Rectal smooth muscle tissue (tissue), 1 donor: ENCODE results near the gene HPS3.

Experiments used
- H3K27ac ChIP-seq: one replicate; pipeline ENCODE4 v1.7.0; 2013; ENCODE audit warnings: low read depth, low read length, inconsistent platforms
- H3K27me3 ChIP-seq: one replicate; pipeline ENCODE4 v1.7.0; 2013; ENCODE audit warnings: low read length; ENCODE audit not compliant: control insufficient read depth, insufficient read depth
- H3K36me3 ChIP-seq: one replicate; pipeline ENCODE4 v1.7.0; 2013; ENCODE audit warnings: low read length; ENCODE audit not compliant: control insufficient read depth, insufficient read depth
- H3K4me1 ChIP-seq: one replicate; pipeline ENCODE4 v1.7.0; 2013; ENCODE audit warnings: low read length; ENCODE audit not compliant: control insufficient read depth, insufficient read depth
- H3K4me3 ChIP-seq: one replicate; pipeline ENCODE4 v1.7.0; 2013; ENCODE audit warnings: low read length
- H3K9ac ChIP-seq: one replicate; pipeline ENCODE4 v1.7.0; 2013; ENCODE audit warnings: low read length

Gene HPS3

GRCh38 chr3:149134575-149134974, 5.1 kb downstream of the HPS3 start:
- H3K4me3 ChIP-seq = no peak overlapping the region
- no peaks in the 10 kb centered on the region for H3K36me3 ChIP-seq
- H3K27me3 ChIP-seq = no peaks in the 10 kb centered on the region
- no peak overlapping the region for H3K9ac ChIP-seq
- H3K4me1 ChIP-seq = peaks cover 2% of the 10 kb centered on the region
- no peak overlapping the region for H3K27ac ChIP-seq

GRCh38 chr3:149142682-149143081, 13.2 kb downstream of the HPS3 start:
- Histone ChIP-seq H3K9ac (no peak overlapping the region), H3K4me3 (no peak overlapping the region), H3K36me3 (peaks cover 2% of the 10 kb centered on the region), H3K27me3 (no peaks in the 10 kb centered on the region), H3K27ac (no peak overlapping the region), H3K4me1 (no peaks in the 10 kb centered on the region)

GRCh38 chr3:149145356-149145755, 15.9 kb downstream of the HPS3 start:
- no peak overlapping the region for H3K27ac ChIP-seq
- peaks cover 9% of the 10 kb centered on the region for H3K36me3 ChIP-seq

GRCh38 chr3:149145974-149146373, 16.5 kb downstream of the HPS3 start:
- H3K36me3 ChIP-seq = peaks cover 12% of the 10 kb centered on the region
- no peak overlapping the region for H3K4me3 ChIP-seq
- H3K4me1 ChIP-seq = no peaks in the 10 kb centered on the region
- H3K27me3 ChIP-seq = no peaks in the 10 kb centered on the region
- H3K27ac ChIP-seq = no peak overlapping the region
- no peak overlapping the region for H3K9ac ChIP-seq

More at GRCh38 chr3:149145356-149145755, 15.9 kb downstream of the HPS3 start:
- no peak overlapping the region for H3K9ac ChIP-seq
- H3K27me3 ChIP-seq = no peaks in the 10 kb centered on the region
- no peaks in the 10 kb centered on the region for H3K4me1 ChIP-seq
- H3K4me3 ChIP-seq = no peak overlapping the region

- H3K4me3 ChIP-seq = no peak overlapping the region
- H3K9ac ChIP-seq = no peak overlapping the region
- no peak overlapping the region for H3K27ac ChIP-seq
- H3K4me1 ChIP-seq = no peaks in the 10 kb centered on the region
- H3K27me3 ChIP-seq = no peaks in the 10 kb centered on the region
- H3K36me3 ChIP-seq = peaks cover 10% of the 10 kb centered on the region
These were observed 21.0 kb downstream of the HPS3 start for GRCh38 chr3:149150436-149150835.

- Histone ChIP-seq H3K27ac (no peak overlapping the region), H3K27me3 (no peaks in the 10 kb centered on the region), H3K9ac (no peak overlapping the region), H3K4me1 (no peaks in the 10 kb centered on the region), H3K4me3 (no peak overlapping the region), H3K36me3 (peaks cover 10% of the 10 kb centered on the region)
These were observed 22.4 kb downstream of the HPS3 start for GRCh38 chr3:149151843-149152242.

GRCh38 chr3:149152420-149152819, 23.0 kb downstream of the HPS3 start:
- no peaks in the 10 kb centered on the region for H3K4me1 ChIP-seq
- H3K27ac ChIP-seq = no peak overlapping the region
- peaks cover 13% of the 10 kb centered on the region for H3K36me3 ChIP-seq
- H3K27me3 ChIP-seq = no peaks in the 10 kb centered on the region
- no peak overlapping the region for H3K4me3 ChIP-seq
- no peak overlapping the region for H3K9ac ChIP-seq

GRCh38 chr3:149153402-149153801, 24.0 kb downstream of the HPS3 start:
- no peak overlapping the region for H3K4me3 ChIP-seq
- no peak overlapping the region for H3K27ac ChIP-seq
- H3K36me3 ChIP-seq = peaks cover 14% of the 10 kb centered on the region
- no peaks in the 10 kb centered on the region for H3K27me3 ChIP-seq
- no peaks in the 10 kb centered on the region for H3K4me1 ChIP-seq
- no peak overlapping the region for H3K9ac ChIP-seq

GRCh38 chr3:149160754-149161300, 31.4 kb downstream of the HPS3 start:
- Histone ChIP-seq H3K27ac (no peak overlapping the region), H3K4me1 (no peaks in the 10 kb centered on the region), H3K27me3 (no peaks in the 10 kb centered on the region), H3K4me3 (no peak overlapping the region), H3K36me3 (peaks cover 10% of the 10 kb centered on the region), H3K9ac (no peak overlapping the region)

- H3K4me3 ChIP-seq = no peak overlapping the region
- H3K36me3 ChIP-seq = peaks cover 12% of the 10 kb centered on the region
- H3K27me3 ChIP-seq = no peaks in the 10 kb centered on the region
- H3K27ac ChIP-seq = no peak overlapping the region
- H3K4me1 ChIP-seq = no peaks in the 10 kb centered on the region
- no peak overlapping the region for H3K9ac ChIP-seq
These were observed 32.6 kb downstream of the HPS3 start for GRCh38 chr3:149162007-149162406.

GRCh38 chr3:149163066-149163465, 33.6 kb downstream of the HPS3 start:
- H3K4me3 ChIP-seq = no peak overlapping the region
- no peak overlapping the region for H3K9ac ChIP-seq
- H3K27me3 ChIP-seq = no peaks in the 10 kb centered on the region
- H3K4me1 ChIP-seq = no peaks in the 10 kb centered on the region
- H3K36me3 ChIP-seq = peaks cover 8% of the 10 kb centered on the region
- no peak overlapping the region for H3K27ac ChIP-seq

- no peaks in the 10 kb centered on the region for H3K27me3 ChIP-seq
- no peaks in the 10 kb centered on the region for H3K4me1 ChIP-seq
- peaks cover 8% of the 10 kb centered on the region for H3K36me3 ChIP-seq
- H3K9ac ChIP-seq = no peak overlapping the region
- no peak overlapping the region for H3K4me3 ChIP-seq
- H3K27ac ChIP-seq = no peak overlapping the region
These were observed 38.5 kb downstream of the HPS3 start for GRCh38 chr3:149167898-149168297.

GRCh38 chr3:149170672-149171071, 41.2 kb downstream of the HPS3 start:
- H3K27me3 ChIP-seq = no peaks in the 10 kb centered on the region
- no peak overlapping the region for H3K9ac ChIP-seq
- H3K36me3 ChIP-seq = peaks cover 2% of the 10 kb centered on the region
- no peak overlapping the region for H3K4me3 ChIP-seq
- H3K4me1 ChIP-seq = no peaks in the 10 kb centered on the region
- no peak overlapping the region for H3K27ac ChIP-seq
